ENCODE data around the gene KLF14. TPM values are rescaled to one million over a fixed set of nuclear protein-coding genes. Genes with fewer than 3 reads are reported as not detected.

The KLF14 gene
- total RNA-seq, result not detected in 2 replicates

DNA sequence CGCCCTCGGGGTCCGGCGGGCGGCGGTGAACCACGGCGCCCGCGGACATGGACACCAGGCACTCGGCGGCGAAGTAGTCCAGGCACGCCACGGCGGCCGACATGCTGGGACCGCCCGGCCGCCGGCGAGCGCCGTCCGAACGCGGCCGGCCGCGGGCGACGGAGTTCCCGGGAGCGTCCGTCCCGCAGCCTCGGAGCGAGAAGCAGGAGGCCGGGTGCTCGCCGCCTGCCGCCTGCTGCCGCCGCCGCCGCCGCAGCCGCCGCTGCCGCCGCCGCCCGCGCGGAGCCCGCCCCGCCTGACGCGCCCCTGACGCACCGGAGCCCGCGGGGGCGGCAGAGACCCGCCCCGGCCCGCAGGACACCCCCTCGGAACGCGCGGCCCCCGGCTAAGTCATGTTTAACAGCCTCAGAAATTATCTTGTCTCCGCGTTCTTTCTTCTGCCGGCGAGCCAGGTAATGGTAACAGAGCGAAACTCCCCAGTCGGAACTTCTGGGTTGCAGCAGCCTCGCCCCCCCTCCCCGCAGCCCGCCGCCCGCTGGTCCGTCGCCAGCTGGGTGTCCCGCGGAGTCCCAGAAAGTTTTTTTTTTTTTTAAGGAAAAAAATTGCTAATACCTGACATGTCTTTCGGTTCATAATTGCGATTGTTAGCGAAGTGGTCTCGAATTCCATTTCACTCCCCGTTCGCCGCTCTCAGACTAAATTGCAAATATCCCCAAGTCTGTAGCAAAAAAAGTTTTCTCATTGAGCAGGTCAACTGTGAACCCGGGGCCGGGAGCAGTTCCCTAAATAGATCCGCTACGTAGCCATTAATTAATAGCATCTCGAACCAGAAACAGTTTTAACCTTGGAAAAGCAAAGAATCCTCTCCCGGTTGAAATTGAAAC lies at the start of gene KLF14:
TSS of gene KLF14 (minus strand) at position 277 of the 884 bp plus-strand sequence. CDS start at position 103, 174 bp downstream.

Other genes starting within 250 kb of the KLF14 start
- gene MEST, start 242.1 kb downstream of the KLF14 start, total RNA-seq, result 0.87 and 1.1 TPM in 2 replicates
- gene COPG2, start 65.5 kb downstream of the KLF14 start, total RNA-seq, result 13.3 and 20.9 TPM in 2 replicates
- gene TSGA13, start 47.7 kb downstream of the KLF14 start, total RNA-seq, result not detected in 2 replicates